C1 segment of cervical spinal cord (tissue), 14 donors: ENCODE results near the gene MELTF.
A peak's percentile ranks its signal among the peaks of the same experiment; 100 is the strongest.

Source experiments
- DNase-seq, 14 donors: peaks; one replicate each; lab custom pipeline; 2025; lab: John Stamatoyannopoulos, UW

MELTF gene

DNA sequence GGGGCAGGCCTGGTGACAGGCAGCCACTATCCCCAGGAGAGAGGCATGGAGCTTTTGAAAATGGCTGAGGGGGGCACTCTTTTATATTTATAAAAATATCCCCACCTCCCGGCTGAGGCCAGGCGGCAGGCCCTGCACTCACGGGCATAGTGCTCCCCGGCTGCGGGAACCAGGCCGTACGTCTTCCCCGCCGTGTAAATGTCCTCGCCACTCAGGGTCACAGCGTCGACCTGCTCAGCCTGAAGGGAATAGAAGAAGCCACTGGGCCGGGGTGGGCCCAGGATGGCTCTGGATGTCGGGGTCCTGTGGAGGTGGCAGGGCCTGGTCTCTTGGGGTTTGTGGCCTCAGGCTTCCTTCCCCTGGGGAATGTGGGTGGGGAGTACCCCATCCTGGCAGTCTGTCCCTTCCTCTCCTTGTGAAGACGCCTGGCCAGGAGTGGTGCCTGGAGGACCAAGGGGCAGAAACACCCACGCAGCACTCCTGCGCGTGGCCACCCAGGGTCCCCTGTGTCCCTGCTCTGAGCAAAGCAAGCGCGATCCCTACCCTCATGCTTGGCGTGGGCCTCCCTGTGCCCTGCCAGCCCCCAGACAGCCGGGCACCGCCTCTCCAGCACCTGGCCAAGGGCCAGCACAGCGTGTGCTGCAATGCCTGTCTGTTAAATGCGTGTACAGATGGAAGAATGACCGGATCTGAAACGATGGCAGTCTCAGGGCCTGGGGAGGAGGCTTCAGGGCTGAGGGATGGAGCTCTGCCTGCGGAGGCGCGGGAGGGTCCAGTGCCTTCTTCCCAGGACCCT is 18.9 kb downstream of the MELTF start:
- DNase-seq, result peak in 1 of 14 donors; percentile 47

DNA sequence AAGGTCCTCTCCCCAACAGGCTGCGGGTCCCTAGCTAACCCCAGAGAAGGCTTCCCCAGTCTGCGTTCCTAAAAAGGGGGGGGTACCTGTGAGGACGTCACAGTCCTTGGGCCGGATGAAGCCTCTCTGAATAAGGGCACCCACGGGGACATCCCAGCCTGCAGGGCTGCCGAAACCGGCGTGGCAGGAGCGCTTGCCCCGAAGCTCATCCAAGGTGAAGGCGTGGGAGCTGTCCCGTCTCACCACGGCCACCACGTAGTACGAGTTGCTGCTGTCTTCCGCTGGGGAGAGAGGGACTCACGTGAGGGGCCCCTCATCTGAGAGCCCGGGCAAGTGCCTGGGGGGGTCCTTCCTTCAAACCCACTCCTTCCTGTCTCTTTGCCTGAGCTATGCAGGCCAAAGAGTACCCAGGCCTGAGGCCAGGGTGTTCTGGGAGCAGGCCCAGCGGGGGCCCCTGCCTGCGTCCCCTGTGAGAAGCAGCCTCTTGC is 20.0 kb downstream of the MELTF start:
- DNase-seq, result no peak

DNA sequence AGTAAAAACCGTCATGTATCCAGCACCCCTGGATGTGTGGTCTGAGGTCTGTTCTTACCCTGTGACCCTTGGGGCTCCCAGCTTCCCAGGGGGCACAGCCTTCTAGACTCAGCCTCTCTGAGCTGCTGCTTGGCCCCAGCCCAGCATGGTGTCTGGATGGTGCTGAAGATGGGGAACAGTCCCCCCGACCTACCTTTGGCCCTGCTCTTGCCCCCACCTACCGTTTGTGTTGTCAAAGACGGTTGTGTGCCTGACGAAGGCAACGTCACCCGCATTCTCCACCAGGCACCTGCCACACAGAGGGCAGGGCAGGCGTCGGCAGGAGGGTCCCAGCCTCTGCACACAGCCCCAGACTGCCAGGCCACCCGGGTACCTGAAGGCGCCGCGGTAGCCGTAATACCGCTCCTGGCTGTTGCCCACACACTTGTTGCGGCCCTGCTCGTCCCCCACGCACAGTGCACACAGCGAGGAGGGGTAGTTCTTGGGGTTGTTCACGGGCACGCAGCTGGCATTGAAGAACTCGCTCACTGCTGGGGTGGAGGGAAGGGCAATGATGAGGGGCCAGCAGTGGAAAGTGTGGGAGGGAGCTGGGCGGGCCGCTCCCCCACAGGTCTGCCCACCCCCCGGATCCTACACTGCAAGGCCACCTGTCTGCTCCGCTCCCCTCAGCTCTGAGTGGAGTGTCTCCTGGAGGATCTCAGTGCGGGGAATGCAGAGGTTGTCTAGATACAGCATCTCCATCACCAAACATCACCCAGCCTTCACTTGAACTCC is 21.0 kb downstream of the MELTF start:
- no peak for DNase-seq

DNA sequence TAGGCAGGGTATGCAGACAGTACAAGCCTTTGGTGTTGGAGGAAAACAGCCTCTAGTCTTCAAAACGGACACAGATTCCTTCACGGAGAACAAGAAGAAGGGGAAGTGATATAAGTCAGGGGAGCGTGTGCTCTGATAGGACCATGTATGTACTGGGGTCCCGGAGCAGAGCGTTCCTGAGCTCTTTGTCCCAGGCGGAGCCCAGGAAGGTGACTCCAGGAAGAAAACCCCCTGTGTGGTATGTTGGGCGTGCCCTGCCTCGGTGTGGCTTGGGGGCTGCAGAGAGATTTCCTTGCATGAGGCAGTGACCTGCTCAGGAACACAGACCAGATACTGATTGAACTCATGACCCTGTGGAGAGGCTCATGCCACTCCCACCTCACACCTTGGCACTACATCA is 21.7 kb downstream of the MELTF start:
- no peak for DNase-seq

DNA sequence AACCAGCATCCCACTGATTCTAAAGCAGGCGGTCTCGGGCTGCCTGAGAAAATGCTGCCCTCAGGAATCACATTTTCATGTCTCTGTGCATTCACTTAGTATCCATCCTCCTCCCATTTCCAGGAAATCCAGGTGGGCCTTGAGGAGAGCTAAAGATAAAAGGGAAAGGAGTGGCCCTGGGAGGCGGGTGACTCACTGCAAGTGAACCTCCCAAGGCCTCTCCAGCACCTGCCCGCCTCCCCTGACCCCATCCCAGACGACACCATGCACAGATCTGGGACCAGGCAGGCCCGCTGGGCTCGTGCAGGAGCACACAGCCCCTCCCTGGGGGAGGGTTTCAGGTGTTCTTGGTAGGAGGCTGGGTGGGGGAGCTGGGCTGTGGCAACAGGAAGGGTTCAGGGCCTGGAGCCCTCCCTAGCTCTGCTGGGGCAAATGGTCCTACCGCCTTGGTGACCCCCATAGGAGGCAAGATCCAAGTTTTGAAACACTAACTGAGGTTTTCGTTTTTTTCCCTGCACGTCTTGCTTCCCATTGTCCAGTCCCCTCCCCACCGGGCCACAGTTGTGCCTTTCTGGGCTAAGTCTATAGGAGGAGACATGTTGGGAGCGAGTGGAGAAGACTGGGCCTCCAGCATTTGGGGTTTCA is 22.2 kb downstream of the MELTF start:
- DNase-seq, result no peak

DNA sequence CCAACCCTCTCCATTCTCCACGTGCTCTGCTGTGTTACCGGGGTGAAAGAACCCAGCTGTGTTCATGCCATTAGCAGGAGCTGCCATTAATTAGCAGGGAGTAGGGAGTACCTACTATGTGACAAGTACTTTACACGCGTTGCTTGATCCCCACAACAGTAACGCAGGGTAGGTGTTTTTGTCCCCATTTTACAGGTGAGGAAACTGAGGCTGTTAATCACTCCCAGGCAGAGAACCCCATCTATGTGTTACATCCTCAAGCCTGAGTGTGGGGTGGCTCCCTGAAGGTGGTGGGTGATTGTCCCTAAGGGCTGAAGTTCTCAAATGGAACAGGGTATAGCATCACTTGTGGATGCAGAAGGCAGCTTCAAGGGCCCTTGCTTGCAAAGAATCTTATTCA is 22.8 kb downstream of the MELTF start:
- no peak for DNase-seq

DNA sequence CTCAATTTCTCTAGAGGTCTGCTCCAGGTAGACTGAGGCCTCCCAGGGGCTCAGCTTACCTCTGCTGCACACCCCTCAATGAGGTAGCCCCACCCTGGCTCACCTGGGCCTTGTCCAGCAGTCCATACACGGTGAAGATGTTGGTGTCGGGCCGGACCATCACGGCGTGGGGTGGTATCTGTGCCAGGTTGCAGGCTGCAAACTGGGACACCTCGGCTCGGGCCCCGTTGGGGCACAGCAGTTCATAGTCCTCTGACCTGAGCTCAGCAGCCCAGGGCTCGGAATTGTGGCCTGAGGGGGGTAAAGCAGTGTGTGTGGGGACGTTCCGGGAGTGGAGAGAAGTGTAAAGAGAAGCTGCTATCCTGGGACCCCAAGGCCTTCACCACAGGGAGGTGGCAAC is 23.2 kb downstream of the MELTF start:
- no peak for DNase-seq

DNA sequence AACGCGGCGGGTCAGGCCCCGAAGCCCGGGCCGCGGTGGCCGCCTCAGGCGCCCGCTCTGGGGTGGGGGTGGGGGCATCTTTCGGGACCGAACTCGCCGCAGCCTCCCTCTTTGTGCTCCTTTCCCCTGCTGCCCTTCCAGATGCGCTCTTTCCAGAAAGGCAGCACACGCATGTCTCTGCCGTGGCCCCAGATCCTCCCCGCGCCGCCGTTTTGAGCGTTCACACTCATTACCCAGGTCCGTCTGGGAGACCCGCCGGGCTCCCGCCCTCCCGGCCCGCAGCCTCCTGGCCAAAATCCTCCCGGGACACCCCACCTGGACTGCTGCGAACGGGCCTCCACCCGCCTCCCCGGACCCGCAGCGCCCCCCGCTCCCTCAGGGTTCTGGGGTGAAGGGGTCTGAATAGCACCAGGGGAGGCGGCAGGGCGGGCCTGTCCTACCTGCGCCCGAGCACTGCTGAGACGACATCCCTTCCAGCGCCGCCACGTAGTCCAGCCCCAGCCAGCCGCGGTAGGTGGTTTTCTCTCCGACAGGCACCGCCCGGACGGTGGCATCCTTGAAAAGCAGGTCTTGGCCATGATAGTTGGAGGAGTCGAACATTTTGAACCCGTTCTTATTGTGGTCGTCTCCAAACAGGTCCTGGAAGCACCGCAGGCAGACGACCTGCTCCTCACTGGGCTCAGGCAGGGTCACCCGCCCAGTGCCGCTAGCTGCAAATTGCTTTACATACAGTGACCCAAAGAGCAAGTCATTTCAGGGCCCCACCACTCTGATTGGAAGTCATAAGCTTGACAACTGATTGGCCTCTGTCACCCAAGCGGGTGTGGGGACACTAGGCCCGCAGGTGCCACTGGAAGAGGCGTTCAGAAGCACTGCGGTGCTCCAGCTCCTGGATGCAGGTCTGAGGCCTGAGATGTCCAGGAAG is 25.9 kb downstream of the MELTF start:
- DNase-seq, result peak in 1 of 14 donors; percentile 53

DNA sequence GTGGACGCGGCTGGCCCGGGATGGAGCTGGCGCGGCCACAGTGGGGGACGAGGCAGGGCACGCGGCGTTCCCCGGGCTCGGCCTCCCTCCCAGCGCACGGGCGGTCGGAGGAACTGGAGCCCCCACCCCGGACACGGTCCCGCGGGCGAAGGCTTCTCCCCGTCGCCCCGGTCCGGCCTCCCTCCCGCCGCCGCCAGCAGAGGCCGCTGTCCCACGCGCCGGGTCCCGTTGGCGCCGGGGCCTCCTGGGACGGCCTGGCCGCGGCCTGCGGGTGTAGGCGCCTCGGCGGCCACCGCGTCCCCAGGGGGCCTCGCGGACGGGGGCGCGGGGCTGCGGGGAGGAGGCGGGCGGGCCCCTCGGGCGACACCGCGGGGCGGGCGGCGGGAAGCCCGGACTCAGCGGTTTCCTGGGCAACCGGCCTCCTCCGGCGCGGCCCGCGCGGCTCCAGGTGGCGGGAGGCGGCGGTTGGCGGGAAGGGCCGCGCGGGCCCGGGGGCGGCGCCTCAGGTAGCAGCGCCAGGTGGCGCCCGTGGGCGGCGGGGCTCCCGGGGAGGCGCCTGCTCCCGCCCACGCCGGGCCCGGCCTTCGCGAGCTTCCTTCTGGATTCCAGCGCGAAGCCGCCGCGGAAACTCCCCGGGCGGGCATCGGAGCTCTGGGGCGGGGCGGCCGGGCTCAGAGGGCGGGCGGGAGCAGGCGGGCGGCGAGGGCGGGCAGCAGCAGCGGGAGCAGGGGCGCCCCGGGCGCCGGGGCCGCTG is 26.7 kb downstream of the MELTF start:
- peak in 12 of 14 donors; percentile 29 to 84 (median 46) for DNase-seq

DNA sequence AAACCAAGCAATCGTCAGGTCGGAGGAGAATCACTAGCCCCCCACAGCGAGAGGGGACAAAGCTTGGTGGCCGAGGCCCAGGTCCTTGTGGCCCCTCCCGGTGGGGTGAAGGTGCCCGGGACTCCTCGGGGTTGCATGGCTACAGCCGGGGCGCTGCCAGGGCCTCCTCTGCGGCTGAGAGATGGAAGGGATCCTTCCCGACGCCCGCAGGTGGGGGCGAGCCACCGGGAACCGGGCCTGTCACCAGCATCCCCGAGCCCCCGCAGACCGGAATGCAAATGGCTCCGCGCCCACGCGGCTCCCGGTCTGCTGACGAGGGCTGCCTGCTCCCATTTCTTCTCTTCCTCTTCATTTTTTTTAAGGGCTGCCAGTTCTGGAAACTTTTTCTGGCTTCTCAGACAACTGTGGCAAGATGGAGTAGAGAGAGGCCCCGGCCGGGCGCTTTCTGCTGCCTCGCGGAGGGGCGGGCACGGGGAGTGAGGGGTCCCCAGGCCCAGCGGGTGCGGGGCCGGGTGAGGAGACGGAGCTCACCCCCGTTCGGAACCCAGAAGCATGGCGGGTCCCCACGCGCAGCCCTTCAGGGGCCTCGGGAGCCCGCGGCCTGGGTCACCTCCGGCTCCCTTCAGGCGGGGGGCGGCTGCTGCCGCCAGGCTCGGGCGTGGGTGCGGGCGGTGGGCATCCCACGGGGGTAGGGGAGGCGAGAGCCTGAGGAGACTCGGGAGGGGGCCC is 27.5 kb downstream of the MELTF start:
- peak in 7 of 14 donors; percentile 10 to 75 (median 43) for DNase-seq

DNA sequence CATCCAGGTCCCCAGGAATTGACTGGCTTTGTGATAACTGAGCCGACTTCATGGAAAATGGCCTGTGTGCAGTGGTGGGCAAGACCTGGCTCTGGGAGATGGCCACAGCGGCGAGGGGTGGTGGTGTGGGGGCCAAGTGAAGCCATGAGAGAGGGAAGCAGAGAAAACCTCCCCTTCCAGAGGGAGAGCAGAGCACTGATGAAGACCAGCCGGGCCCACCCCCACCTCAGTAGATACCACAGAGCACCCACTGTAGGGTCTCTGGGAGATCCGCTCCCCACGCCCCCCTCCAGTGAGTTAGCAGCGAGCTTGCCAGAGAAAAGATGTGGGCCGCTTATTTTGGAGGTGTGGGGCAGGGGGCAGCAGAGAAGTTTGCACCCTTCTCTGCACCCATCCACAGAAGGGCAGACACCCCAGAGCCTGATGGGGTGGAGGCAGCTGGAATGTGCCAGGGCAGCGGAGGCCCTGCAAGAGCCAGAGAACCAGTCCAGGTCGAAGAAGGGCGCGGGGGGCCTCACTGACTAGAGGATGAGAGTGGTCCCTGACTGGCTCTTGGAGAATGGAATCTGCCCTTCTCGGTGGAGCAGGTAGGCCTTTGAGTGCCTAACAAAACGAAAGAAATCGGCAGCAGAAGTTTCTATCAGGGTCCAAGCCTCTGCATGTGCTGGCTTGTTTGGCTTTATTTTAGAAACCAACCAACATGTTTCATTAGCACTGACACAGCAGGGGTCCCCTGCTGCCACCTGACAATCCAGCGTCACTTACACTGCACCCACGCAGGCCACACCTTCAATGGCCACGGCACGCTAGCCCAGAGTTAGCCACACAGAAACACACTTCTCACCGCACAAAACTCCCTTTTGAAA is 28.3 kb downstream of the MELTF start:
- peak in 2 of 14 donors; percentile 34 to 75 for DNase-seq

DNA sequence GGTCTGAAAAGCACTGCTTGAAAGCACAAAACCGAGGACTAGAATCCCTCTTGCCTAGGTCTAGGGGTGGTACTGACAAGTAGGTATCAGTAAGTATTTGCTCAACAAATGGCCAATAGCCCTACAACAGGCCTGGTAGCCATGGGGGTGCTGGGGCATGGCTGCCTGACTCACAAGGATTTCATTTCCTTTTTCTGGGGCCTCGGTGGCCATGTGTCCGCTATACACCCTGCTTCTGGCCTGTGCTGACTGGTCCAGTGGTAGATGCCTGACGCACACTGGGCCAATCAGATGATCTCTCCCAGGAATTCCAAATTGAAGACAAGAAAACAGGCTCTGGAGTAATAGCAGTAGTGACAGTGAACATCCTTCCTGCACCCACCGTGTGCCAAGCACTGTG is 29.4 kb downstream of the MELTF start:
- no peak for DNase-seq

DNA sequence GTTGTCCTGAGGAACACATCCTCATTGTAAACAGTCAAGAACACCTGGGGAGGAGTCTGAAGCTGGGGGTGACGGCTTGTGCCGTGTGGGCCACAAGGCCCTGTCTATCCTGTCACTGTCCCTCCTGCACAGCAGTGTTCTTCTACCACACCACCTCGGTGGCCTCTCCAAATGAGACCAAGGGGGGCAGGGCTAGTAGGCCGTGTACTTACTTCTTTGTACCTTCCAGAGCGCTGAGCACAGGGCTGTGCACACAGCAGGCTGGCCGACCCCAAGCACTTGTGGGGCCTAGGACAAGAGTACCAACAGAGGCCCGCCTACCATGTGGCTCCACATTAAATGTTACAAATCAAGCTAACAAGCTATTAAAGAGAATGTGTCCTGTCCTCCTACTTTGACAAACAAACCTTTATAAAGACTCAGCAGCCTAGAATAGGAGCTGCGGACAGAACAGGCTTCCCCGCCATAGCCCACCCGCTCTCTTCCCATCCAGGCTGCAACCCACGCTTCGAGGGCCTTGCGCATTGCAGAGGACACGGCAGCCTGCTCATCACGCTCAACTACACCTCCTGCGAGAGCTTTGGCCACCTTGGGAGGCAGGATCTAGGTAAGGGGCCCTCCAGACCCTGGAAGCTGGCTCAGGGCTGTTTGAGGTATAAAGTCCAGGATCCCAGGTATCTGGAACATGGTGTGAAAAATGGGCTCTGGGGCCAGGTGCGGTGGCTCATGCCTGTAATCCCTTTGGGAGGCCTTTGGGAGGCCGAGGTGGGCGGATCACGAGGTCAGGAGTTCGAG is 30.5 kb downstream of the MELTF start:
- DNase-seq, result no peak

DNA sequence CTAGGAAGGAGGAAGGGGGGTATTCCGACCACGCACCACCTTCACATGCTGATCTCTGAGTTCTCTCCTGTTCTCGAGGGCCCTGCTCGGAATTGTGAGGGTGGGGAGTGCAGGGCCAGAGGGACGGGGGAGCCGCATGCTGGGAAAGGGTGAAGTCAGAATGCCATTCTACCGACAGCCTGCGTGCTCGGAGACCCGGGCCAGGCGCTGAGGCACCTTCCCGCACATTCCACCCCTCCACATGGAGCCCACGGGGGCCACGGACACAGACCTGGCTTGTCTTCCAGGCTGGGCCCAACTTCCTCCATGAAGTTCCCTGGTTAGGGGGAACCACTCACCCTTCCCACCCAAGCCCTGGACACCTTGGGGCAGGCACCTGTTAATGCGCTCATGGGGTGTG is 32.3 kb downstream of the MELTF start:
- no peak for DNase-seq

DNA sequence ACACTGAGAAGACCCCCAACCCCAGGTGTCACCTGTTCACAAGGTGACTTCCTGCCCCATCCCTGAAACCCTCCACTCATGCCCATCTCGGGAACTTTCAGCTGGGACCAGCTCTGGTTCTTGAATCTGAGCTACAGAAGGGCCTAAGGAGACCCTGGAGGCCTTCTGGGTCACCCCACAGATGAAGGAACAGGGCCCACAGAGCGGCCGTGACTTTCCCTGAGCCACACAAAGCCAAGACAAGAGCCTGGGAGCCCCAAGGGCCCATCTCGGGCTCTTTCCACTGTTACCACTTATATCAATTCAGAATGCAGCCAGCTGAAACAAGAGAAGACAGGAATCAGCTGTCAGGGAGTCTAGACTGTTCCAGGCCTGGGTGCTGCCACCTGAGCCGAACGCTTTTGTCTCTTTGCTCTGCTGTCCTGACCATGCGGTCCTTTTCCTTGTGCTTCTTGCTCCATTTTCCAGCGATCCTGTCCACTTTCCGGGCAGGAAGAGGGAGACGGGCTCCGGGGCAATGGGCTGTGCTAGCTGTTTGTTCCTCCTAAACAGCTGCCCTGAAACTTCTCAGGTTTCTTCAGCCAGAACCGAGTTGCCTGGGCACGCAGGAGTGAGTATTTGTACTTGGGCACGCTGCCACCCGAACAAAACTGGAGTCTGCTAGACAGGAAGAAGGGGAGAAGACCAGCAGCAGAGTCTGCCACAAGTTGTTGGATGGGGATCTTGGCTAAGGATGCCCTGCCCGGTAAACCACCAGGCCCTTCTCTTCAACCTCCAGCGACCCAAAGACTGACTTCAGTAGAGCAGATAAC is 33.0 kb downstream of the MELTF start:
- no peak for DNase-seq

DNA sequence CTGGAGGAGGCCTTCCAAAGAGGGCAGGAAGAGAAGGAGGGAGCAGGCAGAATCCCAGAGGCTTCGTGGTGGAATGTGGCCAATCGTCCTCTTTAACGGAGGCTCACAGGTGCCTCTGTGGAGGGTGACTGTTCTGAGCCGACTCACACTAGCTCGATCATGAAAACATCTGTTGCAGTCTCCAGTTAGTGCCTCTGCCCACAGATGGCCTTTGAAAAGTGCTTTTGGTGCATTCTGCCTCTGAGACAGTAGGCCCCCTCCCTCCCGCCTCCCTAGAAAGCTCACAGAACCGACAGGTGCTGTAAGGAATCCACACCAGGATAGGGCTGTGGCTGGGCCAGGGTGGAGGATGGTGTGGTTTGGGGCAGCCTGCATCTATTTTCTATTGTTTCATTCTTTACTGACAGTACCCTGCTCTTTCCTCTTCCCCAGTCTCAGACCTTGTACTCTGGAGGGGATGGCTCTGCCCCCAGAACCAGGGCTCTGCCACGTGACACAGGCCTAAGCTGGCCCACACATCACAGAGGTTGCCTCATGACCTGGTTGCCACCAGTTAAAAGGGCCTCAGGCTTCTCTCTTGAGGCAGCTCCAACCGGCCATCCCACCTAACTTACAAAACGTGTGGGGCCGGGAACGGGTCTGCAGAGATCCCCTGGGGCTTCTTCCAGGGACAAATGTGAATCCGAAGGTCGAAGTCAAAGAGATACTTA is 33.8 kb downstream of the MELTF start:
- peak in 1 of 14 donors; percentile 22 for DNase-seq
